OCI-LY1 (cell line): ENCODE results near the gene GRAMD1B.

Source experiments
- CTCF ChIP-seq: fragments of 200-600 bp; sonication (generic), shearing (Covaris generic); IDR thresholded peaks from 2 replicates; pipeline ENCODE4 v1.5.1; 2017; ENCODE audit warnings: mild to moderate bottlenecking, antibody characterized with exemption, low read length, moderate library complexity, mixed read lengths
- EZH2 ChIP-seq: fragments of 200-600 bp; sonication (generic), shearing (Covaris generic); IDR thresholded peaks from 2 replicates; pipeline ENCODE4 v1.8.0; 2017; ENCODE audit warnings: borderline replicate concordance, mixed run types, mild to moderate bottlenecking, antibody characterized with exemption, low read length, moderate library complexity, mixed read lengths

GRCh38 chr11:123431619-123432018, 1.6 kb downstream of the GRAMD1B start:
- TF ChIP-seq CTCF (no peak), EZH2 (no peak)
